SK-N-SH treated with all-trans-retinoic acid at 6 μM for 48 hours (cell line): Measurements from ENCODE around the gene HOXC13.

Experiments
- ATAC-seq: fragments of 200-7000 bp; cut with Tn5 transposase; 3 replicates; pipeline ENCODE4 v1.9.1; 2020; ENCODE audit warnings: mild to moderate bottlenecking, moderate library complexity
- ARNTL ChIP-seq: fragments of 450-650 bp; formaldehyde crosslinking; IDR thresholded peaks from 2 replicates; pipeline ENCODE4 v1.5.0; 2020; ENCODE audit warnings: low read depth, mild to moderate bottlenecking, moderate library complexity, borderline replicate concordance
- BACH2 ChIP-seq: fragments of 250-450 bp; sonication (Bioruptor Pico); IDR thresholded peaks from 2 replicates; pipeline ENCODE4 v1.9.0; 2021; ENCODE audit warnings: mild to moderate bottlenecking, borderline replicate concordance
- CREB5 ChIP-seq: fragments of 250-450 bp; sonication (Bioruptor Pico); IDR thresholded peaks from 2 replicates; pipeline ENCODE4 v1.5.1; 2020; ENCODE audit warnings: low read depth, mild to moderate bottlenecking, moderate library complexity
- CSDC2 ChIP-seq: fragments of 250-450 bp; sonication (Bioruptor Pico); IDR thresholded peaks from 2 replicates; pipeline ENCODE4 v1.5.0; 2020; ENCODE audit warnings: mild to moderate bottlenecking, moderate library complexity
- CSRNP3 ChIP-seq: fragments of 250-450 bp; sonication (Bioruptor Pico); IDR thresholded peaks from 2 replicates; pipeline ENCODE4 v1.5.1; 2021; ENCODE audit warnings: mild to moderate bottlenecking, moderate library complexity
- ISL1 ChIP-seq: fragments of 250-450 bp; sonication (Bioruptor Pico); IDR thresholded peaks from 2 replicates; pipeline ENCODE4 v2.1.2; 2022; ENCODE audit warnings: mild to moderate bottlenecking, moderate library complexity
- OSR1 ChIP-seq: fragments of 250-450 bp; sonication (Bioruptor Pico); IDR thresholded peaks from 2 replicates; pipeline ENCODE4 v1.8.0; 2022; ENCODE audit warnings: moderate library complexity, mild to moderate bottlenecking, inconsistent platforms
- PATZ1 ChIP-seq: fragments of 250-450 bp; sonication (Bioruptor Pico); IDR thresholded peaks from 2 replicates; pipeline ENCODE4 v1.8.0; 2020; ENCODE audit warnings: mild to moderate bottlenecking, moderate library complexity, borderline replicate concordance
- PPARA ChIP-seq: fragments of 250-450 bp; sonication (Bioruptor Pico); IDR thresholded peaks from 2 replicates; pipeline ENCODE4 v1.5.0; 2020; ENCODE audit warnings: mild to moderate bottlenecking, borderline replicate concordance
- RARB ChIP-seq: fragments of 250-450 bp; sonication (Bioruptor Pico); IDR thresholded peaks from 2 replicates; pipeline ENCODE4 v1.8.0; 2021; ENCODE audit warnings: mild to moderate bottlenecking, moderate library complexity
- SNAI2 ChIP-seq: fragments of 250-450 bp; sonication (Bioruptor Pico); IDR thresholded peaks from 2 replicates; pipeline ENCODE4 v1.5.0; 2020; ENCODE audit warnings: mild to moderate bottlenecking, moderate library complexity
- TCF4 ChIP-seq: fragments of 250-450 bp; sonication (Bioruptor Pico); IDR thresholded peaks from 2 replicates; pipeline ENCODE4 v1.8.0; 2021; ENCODE audit warnings: mild to moderate bottlenecking, moderate library complexity, borderline replicate concordance
- TOX ChIP-seq: fragments of 250-450 bp; sonication (Bioruptor Pico); IDR thresholded peaks from 2 replicates; pipeline ENCODE4 v1.8.0; 2021; ENCODE audit warnings: mild to moderate bottlenecking, moderate library complexity, borderline replicate concordance
- TSHZ2 ChIP-seq: fragments of 250-450 bp; sonication (Bioruptor Pico); IDR thresholded peaks from 2 replicates; pipeline ENCODE4 v1.5.0; 2020; ENCODE audit warnings: mild to moderate bottlenecking, moderate library complexity
- ZC3H10 ChIP-seq: fragments of 250-450 bp; sonication (Bioruptor Pico); IDR thresholded peaks from 2 replicates; pipeline ENCODE4 v1.5.1; 2021; ENCODE audit warnings: mild to moderate bottlenecking, moderate library complexity
- ZFP3 ChIP-seq: fragments of 250-450 bp; sonication (Bioruptor Pico); IDR thresholded peaks from 2 replicates; pipeline ENCODE4 v1.5.0; 2020; ENCODE audit warnings: mild to moderate bottlenecking, moderate library complexity
- ZFP30 ChIP-seq: fragments of 450-650 bp; formaldehyde crosslinking; IDR thresholded peaks from 2 replicates; pipeline ENCODE4 v1.5.0; 2022; ENCODE audit warnings: mild to moderate bottlenecking, moderate library complexity
- ZNF565 ChIP-seq: fragments of 450-650 bp; formaldehyde crosslinking; conservative IDR thresholded peaks from 2 replicates; pipeline ENCODE4 v1.5.0; 2020; ENCODE audit warnings: low read depth, mild to moderate bottlenecking, moderate library complexity
- ZNF70 ChIP-seq: fragments of 450-650 bp; formaldehyde crosslinking; IDR thresholded peaks from 2 replicates; pipeline ENCODE4 v1.5.0; 2020; ENCODE audit warnings: mild to moderate bottlenecking, moderate library complexity
- ZNF8 ChIP-seq: fragments of 450-650 bp; formaldehyde crosslinking; IDR thresholded peaks from 2 replicates; pipeline ENCODE4 v1.5.0; 2020; ENCODE audit warnings: mild to moderate bottlenecking, moderate library complexity
- TF ChIP-seq, protein P1 (sequence below): fragments of 250-450 bp; sonication (Bioruptor Pico); IDR thresholded peaks from 2 replicates; pipeline ENCODE4 v1.8.0; 2021; ENCODE audit warnings: low read depth, mild to moderate bottlenecking, moderate library complexity, borderline replicate concordance

The HOXC13 gene

GRCh38 chr12:53968214-53969127 is 29.8 kb downstream of the HOXC13 start:
- no peak for ATAC-seq
- TF ChIP-seq ZC3H10 (no peak), CSRNP3 (no peak), ZFP30 (CRISPR knock-in tag) (no peak), RARB (CRISPR knock-in tag) (no peak), OSR1 (no peak), ARNTL (CRISPR knock-in tag) (no peak), CREB5 (no peak), CSDC2 (CRISPR knock-in tag) (no peak), ISL1 (CRISPR knock-in tag) (no peak), PPARA (no peak), TCF4 (CRISPR knock-in tag) (no peak), TOX (CRISPR knock-in tag) (no peak), ZNF8 (CRISPR knock-in tag) (no peak), BACH2 (no peak), SNAI2 (CRISPR knock-in tag) (no peak), ZNF565 (CRISPR knock-in tag) (no peak), ZFP3 (CRISPR knock-in tag) (no peak), ZNF70 (no peak), TSHZ2 (CRISPR knock-in tag) (no peak)
- TF ChIP-seq, protein P1, sequence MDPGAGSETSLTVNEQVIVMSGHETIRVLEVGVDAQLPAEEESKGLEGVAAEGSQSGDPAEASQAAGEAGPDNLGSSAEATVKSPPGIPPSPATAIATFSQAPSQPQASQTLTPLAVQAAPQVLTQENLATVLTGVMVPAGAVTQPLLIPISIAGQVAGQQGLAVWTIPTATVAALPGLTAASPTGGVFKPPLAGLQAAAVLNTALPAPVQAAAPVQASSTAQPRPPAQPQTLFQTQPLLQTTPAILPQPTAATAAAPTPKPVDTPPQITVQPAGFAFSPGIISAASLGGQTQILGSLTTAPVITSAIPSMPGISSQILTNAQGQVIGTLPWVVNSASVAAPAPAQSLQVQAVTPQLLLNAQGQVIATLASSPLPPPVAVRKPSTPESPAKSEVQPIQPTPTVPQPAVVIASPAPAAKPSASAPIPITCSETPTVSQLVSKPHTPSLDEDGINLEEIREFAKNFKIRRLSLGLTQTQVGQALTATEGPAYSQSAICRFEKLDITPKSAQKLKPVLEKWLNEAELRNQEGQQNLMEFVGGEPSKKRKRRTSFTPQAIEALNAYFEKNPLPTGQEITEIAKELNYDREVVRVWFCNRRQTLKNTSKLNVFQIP (CRISPR knock-in tag) = no peak

GRCh38 chr12:53969588-53970259 is 31.1 kb downstream of the HOXC13 start:
- no peak for TF ChIP-seq PATZ1
- TF ChIP-seq OSR1 = no peak
- TF ChIP-seq, all 23 proteins: peak for 0
- no peak for ATAC-seq

DNA sequence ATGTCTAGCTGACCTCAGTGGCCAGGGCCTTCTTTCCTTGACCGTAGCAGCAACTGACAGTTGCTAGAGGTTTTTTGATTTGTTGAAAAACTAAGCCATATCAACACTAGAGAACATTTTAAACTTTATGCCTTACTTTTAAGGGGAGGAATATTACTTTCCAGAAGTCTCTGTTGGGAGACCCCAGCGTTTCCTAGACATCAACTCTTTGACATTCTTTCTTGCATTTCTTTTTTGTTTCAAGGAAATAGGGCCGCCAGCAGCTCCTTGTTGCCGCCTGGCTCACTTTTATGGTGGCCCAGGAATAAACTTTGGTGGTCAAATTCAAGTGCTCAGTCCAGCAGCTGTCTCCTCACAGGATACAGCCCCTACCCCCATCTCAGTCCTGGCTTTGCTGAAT is 31.8 kb downstream of the HOXC13 start:
- TF ChIP-seq PPARA = no peak
- TF ChIP-seq ZNF565 (CRISPR knock-in tag) = no peak
- no peak for ATAC-seq
